ENCODE measurements around the gene PFKFB4.

Gene PFKFB4

GRCh38 chr3:48556796-48557626 is at the start of gene PFKFB4:
PFKFB4 (minus strand) TSS chr3:48556803; CDS start chr3:48556777, 26 bp downstream.
- DNase-seq, result peak; percentile 100

GRCh38 chr3:48601622-48601994 is 45.0 kb upstream of the PFKFB4 start:
- no peak for DNase-seq

- DNase-seq, result no peak
These were observed 44.4 kb upstream of the PFKFB4 start for GRCh38 chr3:48600711-48601621.

GRCh38 chr3:48599509-48600285 is 43.1 kb upstream of the PFKFB4 start:
- no peak for DNase-seq

- no peak for DNase-seq
These were observed 42.5 kb upstream of the PFKFB4 start for GRCh38 chr3:48599077-48599501.

GRCh38 chr3:48598323-48599076 is 41.9 kb upstream of the PFKFB4 start:
- no peak for DNase-seq

GRCh38 chr3:48597408-48597800 is 40.8 kb upstream of the PFKFB4 start:
- no peak for DNase-seq

GRCh38 chr3:48596676-48597407 is 40.2 kb upstream of the PFKFB4 start:
- no peak for DNase-seq

GRCh38 chr3:48596157-48596556 is 39.6 kb upstream of the PFKFB4 start:
- DNase-seq, result no peak

- DNase-seq, result no peak
These were observed 39.0 kb upstream of the PFKFB4 start for GRCh38 chr3:48595526-48596121.

GRCh38 chr3:48595075-48595525 is 38.5 kb upstream of the PFKFB4 start, which contains the start of gene COL7A1:
COL7A1 (minus strand) TSS chr3:48595329; CDS start chr3:48595159, 170 bp downstream.
- DNase-seq, result no peak

- DNase-seq, result no peak
These were observed 37.9 kb upstream of the PFKFB4 start for GRCh38 chr3:48594417-48595049.

GRCh38 chr3:48593337-48593736 is 36.7 kb upstream of the PFKFB4 start:
- no peak for DNase-seq

GRCh38 chr3:48592519-48593087 is 36.0 kb upstream of the PFKFB4 start:
- DNase-seq, result no peak

GRCh38 chr3:48591886-48592518 is 35.4 kb upstream of the PFKFB4 start:
- DNase-seq, result no peak

- DNase-seq, result no peak
These were observed 34.8 kb upstream of the PFKFB4 start for GRCh38 chr3:48591436-48591835.

GRCh38 chr3:48588230-48588629 is 31.6 kb upstream of the PFKFB4 start:
- DNase-seq, result no peak

GRCh38 chr3:48587686-48588085 is 31.1 kb upstream of the PFKFB4 start:
- DNase-seq, result no peak

- no peak for DNase-seq
These were observed 28.8 kb upstream of the PFKFB4 start for GRCh38 chr3:48585411-48585810.

Measured in CD4-positive, alpha-beta T cell treated with Interleukin-17A for 1 hour (primary cell).